IMR-90 (cell line): ENCODE measurements around the gene TMEM204.
A peak's percentile ranks its signal among the peaks of the same experiment; 100 is the strongest.

Source experiments
- CEBPB ChIP-seq: IDR thresholded peaks from 2 replicates; pipeline ENCODE4 v1.6.1; 2012; ENCODE audit warnings: low read depth, low read length, improper control_type of control experiment
- CHD1 ChIP-seq: IDR thresholded peaks from 2 replicates; pipeline ENCODE4 v1.6.1; 2012; ENCODE audit warnings: low read depth, low read length, improper control_type of control experiment
- MAZ ChIP-seq: IDR thresholded peaks from 2 replicates; pipeline ENCODE4 v1.6.1; 2012; ENCODE audit warnings: low read depth, mild to moderate bottlenecking, low read length, improper control_type of control experiment, moderate library complexity, borderline replicate concordance
- MXI1 ChIP-seq: IDR thresholded peaks from 2 replicates; pipeline ENCODE4 v1.6.1; 2012; ENCODE audit warnings: low read depth, mild to moderate bottlenecking, low read length, moderate library complexity, borderline replicate concordance
- NFE2L2 ChIP-seq: fragments of 150-350 bp; IDR thresholded peaks from 2 replicates; pipeline ENCODE4 v1.6.1; 2016; ENCODE audit warnings: low read depth, mild to moderate bottlenecking, low read length
- POLR2A ChIP-seq: IDR thresholded peaks from 2 replicates; pipeline ENCODE4 v1.6.1; 2012; ENCODE audit warnings: mild to moderate bottlenecking, low read depth, low read length
- RAD21 ChIP-seq: IDR thresholded peaks from 2 replicates; pipeline ENCODE4 v1.6.1; 2012; ENCODE audit warnings: low read length, improper control_type of control experiment
- RCOR1 ChIP-seq: IDR thresholded peaks from 2 replicates; pipeline ENCODE4 v1.6.1; 2012; ENCODE audit warnings: mild to moderate bottlenecking, low read length, improper control_type of control experiment; ENCODE audit not compliant: insufficient replicate concordance
- RFX5 ChIP-seq: IDR thresholded peaks from 2 replicates; pipeline ENCODE4 v1.8.0; 2012; ENCODE audit warnings: low read depth, mild to moderate bottlenecking, low read length, moderate library complexity
- SMC3 ChIP-seq: fragments of 150-350 bp; IDR thresholded peaks from 2 replicates; pipeline ENCODE4 v1.6.1; 2016; ENCODE audit warnings: low read depth, mild to moderate bottlenecking, antibody characterized with exemption, low read length, moderate library complexity
- TF ChIP-seq, protein P1 (sequence below): conservative IDR thresholded peaks from 2 replicates; pipeline ENCODE4 v1.5.1; 2012; ENCODE audit warnings: mild to moderate bottlenecking, low read depth, low read length, improper control_type of control experiment
- TF ChIP-seq, protein P2 (sequence below): fragments of 150-350 bp; IDR thresholded peaks from 2 replicates; pipeline ENCODE4 v1.6.1; 2017; ENCODE audit warnings: mild to moderate bottlenecking, antibody characterized with exemption, low read length, low read depth
- TF ChIP-seq, protein P3 (sequence below): fragments of 150-350 bp; IDR thresholded peaks from 2 replicates; pipeline ENCODE4 v1.6.1; 2016; ENCODE audit warnings: low read depth, mild to moderate bottlenecking, low read length, moderate library complexity, borderline replicate concordance

DNA sequence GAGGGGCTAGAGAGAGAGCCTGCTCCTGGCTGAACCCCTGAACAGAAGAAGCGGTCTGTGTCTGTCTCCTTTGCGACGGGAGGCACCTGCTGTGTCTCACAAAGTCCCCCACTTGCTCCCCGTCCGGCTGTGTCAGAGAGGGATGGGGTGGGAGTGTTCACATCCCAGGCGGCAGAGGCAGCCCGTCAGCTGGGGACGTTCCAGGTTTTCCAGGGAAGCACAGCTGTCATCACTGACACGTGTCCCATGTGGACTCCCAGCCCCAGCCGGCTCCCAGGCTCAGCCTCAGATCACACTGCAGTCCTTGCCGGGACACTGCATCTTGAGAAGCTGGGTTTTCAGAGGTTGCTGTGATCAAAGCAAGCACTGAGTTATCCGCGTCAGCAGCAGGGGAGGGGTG, 38.8 kb upstream of the TMEM204 start:
- no peak for TF ChIP-seq CEBPB
- no peak for TF ChIP-seq SMC3
- no peak for TF ChIP-seq RFX5
- TF ChIP-seq, protein P1, sequence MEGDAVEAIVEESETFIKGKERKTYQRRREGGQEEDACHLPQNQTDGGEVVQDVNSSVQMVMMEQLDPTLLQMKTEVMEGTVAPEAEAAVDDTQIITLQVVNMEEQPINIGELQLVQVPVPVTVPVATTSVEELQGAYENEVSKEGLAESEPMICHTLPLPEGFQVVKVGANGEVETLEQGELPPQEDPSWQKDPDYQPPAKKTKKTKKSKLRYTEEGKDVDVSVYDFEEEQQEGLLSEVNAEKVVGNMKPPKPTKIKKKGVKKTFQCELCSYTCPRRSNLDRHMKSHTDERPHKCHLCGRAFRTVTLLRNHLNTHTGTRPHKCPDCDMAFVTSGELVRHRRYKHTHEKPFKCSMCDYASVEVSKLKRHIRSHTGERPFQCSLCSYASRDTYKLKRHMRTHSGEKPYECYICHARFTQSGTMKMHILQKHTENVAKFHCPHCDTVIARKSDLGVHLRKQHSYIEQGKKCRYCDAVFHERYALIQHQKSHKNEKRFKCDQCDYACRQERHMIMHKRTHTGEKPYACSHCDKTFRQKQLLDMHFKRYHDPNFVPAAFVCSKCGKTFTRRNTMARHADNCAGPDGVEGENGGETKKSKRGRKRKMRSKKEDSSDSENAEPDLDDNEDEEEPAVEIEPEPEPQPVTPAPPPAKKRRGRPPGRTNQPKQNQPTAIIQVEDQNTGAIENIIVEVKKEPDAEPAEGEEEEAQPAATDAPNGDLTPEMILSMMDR: no peak
- TF ChIP-seq POLR2A: no peak
- TF ChIP-seq RAD21: no peak
- TF ChIP-seq CHD1: no peak
- TF ChIP-seq RCOR1: no peak
- TF ChIP-seq, protein P2, sequence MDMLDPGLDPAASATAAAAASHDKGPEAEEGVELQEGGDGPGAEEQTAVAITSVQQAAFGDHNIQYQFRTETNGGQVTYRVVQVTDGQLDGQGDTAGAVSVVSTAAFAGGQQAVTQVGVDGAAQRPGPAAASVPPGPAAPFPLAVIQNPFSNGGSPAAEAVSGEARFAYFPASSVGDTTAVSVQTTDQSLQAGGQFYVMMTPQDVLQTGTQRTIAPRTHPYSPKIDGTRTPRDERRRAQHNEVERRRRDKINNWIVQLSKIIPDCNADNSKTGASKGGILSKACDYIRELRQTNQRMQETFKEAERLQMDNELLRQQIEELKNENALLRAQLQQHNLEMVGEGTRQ: no peak
- no peak for TF ChIP-seq MAZ
- TF ChIP-seq, protein P3, sequence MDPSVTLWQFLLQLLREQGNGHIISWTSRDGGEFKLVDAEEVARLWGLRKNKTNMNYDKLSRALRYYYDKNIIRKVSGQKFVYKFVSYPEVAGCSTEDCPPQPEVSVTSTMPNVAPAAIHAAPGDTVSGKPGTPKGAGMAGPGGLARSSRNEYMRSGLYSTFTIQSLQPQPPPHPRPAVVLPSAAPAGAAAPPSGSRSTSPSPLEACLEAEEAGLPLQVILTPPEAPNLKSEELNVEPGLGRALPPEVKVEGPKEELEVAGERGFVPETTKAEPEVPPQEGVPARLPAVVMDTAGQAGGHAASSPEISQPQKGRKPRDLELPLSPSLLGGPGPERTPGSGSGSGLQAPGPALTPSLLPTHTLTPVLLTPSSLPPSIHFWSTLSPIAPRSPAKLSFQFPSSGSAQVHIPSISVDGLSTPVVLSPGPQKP: no peak
- TF ChIP-seq MXI1: 0 out of 2 replicates have a peak, but pooled peaks have one; percentile 36
- no peak for TF ChIP-seq NFE2L2
